Fibroblast of lung (primary cell): ENCODE data around the gene WDFY1. TPM values are rescaled to one million over a fixed set of nuclear protein-coding genes. Genes with fewer than 3 reads are reported as not detected.

ENCODE experiments used
- DNase-seq, 2 donors: peaks; one replicate each; pipeline versions ENCODE4 v3.0.0 to v3.0.0-alpha.2; 2010; ENCODE audit warnings: low read depth in 2 of 2
- H2AFZ ChIP-seq: 2 replicates; pipeline ENCODE4 v1.5.1; 2012; ENCODE audit warnings: low read length, control low read depth, inconsistent platforms
- H3K27ac ChIP-seq: 2 replicates; pipeline ENCODE4 v1.5.1; 2011; ENCODE audit warnings: low read length, control low read depth; ENCODE audit not compliant: insufficient read depth
- H3K27me3 ChIP-seq: 2 replicates; pipeline ENCODE4 v1.5.1; 2011; ENCODE audit warnings: mild to moderate bottlenecking, low read length; ENCODE audit not compliant: control insufficient read depth, insufficient read depth
- H3K36me3 ChIP-seq: 2 replicates; pipeline ENCODE4 v1.5.1; 2011; ENCODE audit warnings: low read length; ENCODE audit not compliant: control insufficient read depth, insufficient read depth
- H3K4me1 ChIP-seq: 2 replicates; pipeline ENCODE4 v1.5.1; 2011; ENCODE audit warnings: low read length; ENCODE audit not compliant: control insufficient read depth, insufficient read depth; ENCODE audit errors: extremely low read depth
- H3K4me2 ChIP-seq: 2 replicates; pipeline ENCODE4 v1.5.1; 2011; ENCODE audit warnings: low read length, control low read depth; ENCODE audit not compliant: insufficient read depth; ENCODE audit errors: extremely low read depth
- H3K4me3 ChIP-seq, 4 experiments: fragments of 200-600 bp in 1 of 4; sonication (generic) in 1 of 4; replicated peaks in 1 of 4; 2 replicates each; pipeline ENCODE4 v1.5.1; 2011 to 2016; ENCODE audit warnings: low read length in 4 of 4, low read depth in 3 of 4, mild to moderate bottlenecking in 3 of 4, control low read depth in 2 of 4, inconsistent platforms in 1 of 4, mixed read lengths in 1 of 4; ENCODE audit not compliant: insufficient read depth in 1 of 4; ENCODE audit errors: control extremely low read depth in 1 of 4
- H3K79me2 ChIP-seq: 2 replicates; pipeline ENCODE4 v1.5.1; 2012; ENCODE audit warnings: mild to moderate bottlenecking, low read length, inconsistent platforms; ENCODE audit not compliant: control insufficient read depth, insufficient read depth
- H3K9ac ChIP-seq: 2 replicates; pipeline ENCODE4 v1.5.1; 2011; ENCODE audit warnings: mild to moderate bottlenecking, low read length, control low read depth; ENCODE audit not compliant: insufficient read depth
- H3K9me3 ChIP-seq: 2 replicates; pipeline ENCODE4 v1.5.1; 2012; ENCODE audit warnings: low read depth, low read length; ENCODE audit not compliant: control insufficient read depth, insufficient read depth
- H4K20me1 ChIP-seq: 2 replicates; pipeline ENCODE4 v1.5.1; 2011; ENCODE audit warnings: low read length; ENCODE audit not compliant: control insufficient read depth, insufficient read depth; ENCODE audit errors: extremely low read depth
- EZH2 ChIP-seq: IDR thresholded peaks from 2 replicates; pipeline ENCODE4 v1.5.1; 2012; ENCODE audit warnings: low read length, control low read depth, mild to moderate bottlenecking; ENCODE audit errors: missing control alignments
- polyA plus RNA-seq, 2 donors: library from polyadenylated mRNA; depleted of rRNA in 1 of 2; stranded (reverse) in 1 of 2; unstranded in 1 of 2; fragments of >200 nt; gene quantifications; 2 replicates each; pipeline ENCODE4 v1.2.1, GENCODE V29; 2011 to 2012; ENCODE audit warnings: missing spikeins in 1 of 2
- total RNA-seq: library from RNA; depleted of rRNA; stranded (reverse); fragments of >200 nt; gene quantifications from 2 replicates; pipeline ENCODE4 v1.2.1, GENCODE V29; 2014
- TF ChIP-seq, protein P1 (sequence below), 2 donors: IDR thresholded peaks in 1 of 2; conservative IDR thresholded peaks in 1 of 2; 1 replicate in 1 of 2; 2 replicates in 1 of 2; pipeline ENCODE4 v1.5.1; 2011 to 2012; ENCODE audit warnings: low read length in 2 of 2, control low read depth in 1 of 2, inconsistent platforms in 1 of 2, low read depth in 1 of 2, mild to moderate bottlenecking in 1 of 2

The WDFY1 gene
- total and polyA plus RNA-seq, 2 donors (not counting 1 experiment from before 2014, with no cell fraction given) = 79.1 to 156 TPM

DNA sequence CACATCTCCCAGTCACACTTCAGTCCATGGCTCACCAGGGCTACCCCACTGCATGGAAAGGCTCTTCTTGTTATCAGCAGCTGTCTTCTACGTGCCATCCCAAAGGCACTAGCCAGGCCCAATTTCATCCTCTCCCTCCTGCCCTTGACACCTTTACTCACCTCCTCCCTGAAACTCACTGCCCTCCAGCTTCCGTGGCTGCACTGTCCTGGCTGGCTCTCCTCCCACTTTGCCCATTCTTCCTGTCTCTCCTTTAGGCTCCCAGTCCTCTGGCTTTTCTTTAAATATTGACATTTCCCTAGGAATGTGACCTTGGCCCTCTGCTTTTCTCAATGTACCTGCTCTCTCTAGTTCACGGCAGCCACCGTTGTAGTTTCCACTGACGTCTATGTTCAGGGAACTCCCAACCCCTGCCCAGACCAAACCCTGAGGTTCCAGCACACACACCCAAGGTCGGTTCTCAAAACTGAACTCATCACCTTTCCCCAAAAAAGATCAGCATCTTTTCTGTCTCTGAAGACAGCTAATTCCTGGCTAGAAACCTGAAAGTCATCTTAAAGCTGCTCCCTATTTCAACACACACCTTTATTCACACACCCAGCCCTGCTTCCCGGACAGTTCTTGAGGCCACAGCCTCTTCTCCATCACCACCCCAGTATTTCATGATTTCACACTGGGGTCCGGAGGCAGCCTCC lies 36.7 kb downstream of the WDFY1 start:
- H3K4me3 ChIP-seq = no peak overlapping the region
- H3K9me3 ChIP-seq = no peaks in the 10 kb centered on the region
- no peak overlapping the region for H2AFZ ChIP-seq
- peaks cover 3% of the 10 kb centered on the region for H3K4me1 ChIP-seq
- no peaks in the 10 kb centered on the region for H3K36me3 ChIP-seq
- no peak for DNase-seq
- no peaks in the 10 kb centered on the region for H3K27me3 ChIP-seq
- H3K4me2 ChIP-seq = no peak overlapping the region
- H3K79me2 ChIP-seq = peaks cover 32% of the 10 kb centered on the region
- H4K20me1 ChIP-seq = no peaks in the 10 kb centered on the region
- H3K9ac ChIP-seq = no peak overlapping the region
- H3K27ac ChIP-seq = no peak overlapping the region
- TF ChIP-seq, protein P1, sequence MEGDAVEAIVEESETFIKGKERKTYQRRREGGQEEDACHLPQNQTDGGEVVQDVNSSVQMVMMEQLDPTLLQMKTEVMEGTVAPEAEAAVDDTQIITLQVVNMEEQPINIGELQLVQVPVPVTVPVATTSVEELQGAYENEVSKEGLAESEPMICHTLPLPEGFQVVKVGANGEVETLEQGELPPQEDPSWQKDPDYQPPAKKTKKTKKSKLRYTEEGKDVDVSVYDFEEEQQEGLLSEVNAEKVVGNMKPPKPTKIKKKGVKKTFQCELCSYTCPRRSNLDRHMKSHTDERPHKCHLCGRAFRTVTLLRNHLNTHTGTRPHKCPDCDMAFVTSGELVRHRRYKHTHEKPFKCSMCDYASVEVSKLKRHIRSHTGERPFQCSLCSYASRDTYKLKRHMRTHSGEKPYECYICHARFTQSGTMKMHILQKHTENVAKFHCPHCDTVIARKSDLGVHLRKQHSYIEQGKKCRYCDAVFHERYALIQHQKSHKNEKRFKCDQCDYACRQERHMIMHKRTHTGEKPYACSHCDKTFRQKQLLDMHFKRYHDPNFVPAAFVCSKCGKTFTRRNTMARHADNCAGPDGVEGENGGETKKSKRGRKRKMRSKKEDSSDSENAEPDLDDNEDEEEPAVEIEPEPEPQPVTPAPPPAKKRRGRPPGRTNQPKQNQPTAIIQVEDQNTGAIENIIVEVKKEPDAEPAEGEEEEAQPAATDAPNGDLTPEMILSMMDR (conservative IDR thresholded peaks at IDR 0.05 in 1 of 2, IDR thresholded peaks at IDR 0.05 in 1 of 2; ENCODE audit: low read depth in 1 of 2, low read length in 2 of 2) = no peak
- no peak for TF ChIP-seq EZH2

DNA sequence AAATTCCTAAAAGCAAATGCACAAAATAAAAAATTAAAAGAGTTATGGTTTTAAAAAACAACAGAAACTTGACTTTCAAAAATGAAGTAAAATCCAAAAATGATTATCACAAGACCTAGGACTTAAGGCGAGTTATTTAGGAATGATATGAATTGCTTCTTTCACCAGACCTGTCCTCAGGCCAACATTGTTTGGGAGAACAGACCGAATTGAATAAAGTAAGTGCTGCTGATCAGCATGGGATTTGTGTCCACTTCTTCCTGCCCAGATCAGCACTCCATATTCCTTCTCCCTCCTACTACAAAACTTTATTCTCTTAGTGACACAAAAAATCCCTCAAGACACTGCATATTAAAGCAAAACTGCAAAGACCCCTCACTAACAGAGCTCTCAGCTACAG lies 39.1 kb downstream of the WDFY1 start:
- Histone ChIP-seq H3K36me3 (no peaks in the 10 kb centered on the region), H4K20me1 (no peaks in the 10 kb centered on the region), H3K9me3 (no peaks in the 10 kb centered on the region), H3K4me2 (no peak overlapping the region), H3K4me1 (peaks cover 3% of the 10 kb centered on the region), H3K27me3 (no peaks in the 10 kb centered on the region), H3K4me3 (no peak overlapping the region), H3K9ac (no peak overlapping the region), H3K79me2 (peaks cover 24% of the 10 kb centered on the region), H2AFZ (no peak overlapping the region), H3K27ac (no peak overlapping the region)
- TF ChIP-seq EZH2 = no peak
- TF ChIP-seq, protein P1 (conservative IDR thresholded peaks at IDR 0.05 in 1 of 2, IDR thresholded peaks at IDR 0.05 in 1 of 2; ENCODE audit: low read depth in 1 of 2, low read length in 2 of 2) = no peak
- DNase-seq = no peak

DNA sequence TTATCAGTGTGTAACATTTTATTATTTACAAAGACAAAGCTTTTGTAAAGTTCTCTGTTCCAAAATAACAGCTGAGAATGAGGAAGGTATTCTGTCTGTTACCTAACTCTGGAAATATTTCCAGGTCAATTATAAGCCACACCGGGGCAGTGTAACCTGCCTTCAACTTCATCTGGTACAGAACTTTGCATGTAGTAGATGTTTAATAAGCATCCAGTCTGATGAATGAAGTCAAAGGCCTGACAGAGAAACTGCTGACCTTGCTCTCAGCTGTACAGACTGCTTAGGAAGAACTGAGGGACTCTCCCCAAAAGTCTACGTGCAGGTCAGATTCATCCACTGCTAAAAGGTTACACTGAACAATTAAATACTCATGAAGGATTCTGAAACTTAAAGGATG lies 43.3 kb downstream of the WDFY1 start:
- H3K27ac ChIP-seq = no peak overlapping the region
- DNase-seq = no peak
- no peak overlapping the region for H3K4me2 ChIP-seq
- H3K4me1 ChIP-seq = no peaks in the 10 kb centered on the region
- no peaks in the 10 kb centered on the region for H4K20me1 ChIP-seq
- TF ChIP-seq, protein P1 (conservative IDR thresholded peaks at IDR 0.05 in 1 of 2, IDR thresholded peaks at IDR 0.05 in 1 of 2; ENCODE audit: low read depth in 1 of 2, low read length in 2 of 2) = no peak
- no peak for TF ChIP-seq EZH2
- H3K9me3 ChIP-seq = no peaks in the 10 kb centered on the region
- no peak overlapping the region for H3K4me3 ChIP-seq
- no peak overlapping the region for H2AFZ ChIP-seq
- H3K36me3 ChIP-seq = peaks cover 3% of the 10 kb centered on the region
- no peak overlapping the region for H3K9ac ChIP-seq
- H3K27me3 ChIP-seq = no peaks in the 10 kb centered on the region
- no peaks in the 10 kb centered on the region for H3K79me2 ChIP-seq
